Thyroid gland (tissue), 4 donors: ENCODE data around the gene NPTN.

Experiments used
- POLR2A ChIP-seq, 2 donors: fragments of 450-650 bp; IDR thresholded peaks; one replicate each; pipeline ENCODE4 v1.6.1; 2017; ENCODE audit warnings: antibody characterized with exemption in 2 of 2, mild to moderate bottlenecking in 2 of 2, moderate library complexity in 1 of 2
- TF ChIP-seq, protein P1 (sequence below), 6 experiments: fragments of 200-600 bp in 3 of 6; fragments of 450-650 bp in 3 of 6; sonication (generic) in 3 of 6; IDR thresholded peaks; one replicate each; pipeline ENCODE4 v1.5.1; 2016 to 2019; ENCODE audit warnings: antibody characterized with exemption in 6 of 6, mild to moderate bottlenecking in 2 of 6, inconsistent platforms in 1 of 6, moderate library complexity in 1 of 6

DNA sequence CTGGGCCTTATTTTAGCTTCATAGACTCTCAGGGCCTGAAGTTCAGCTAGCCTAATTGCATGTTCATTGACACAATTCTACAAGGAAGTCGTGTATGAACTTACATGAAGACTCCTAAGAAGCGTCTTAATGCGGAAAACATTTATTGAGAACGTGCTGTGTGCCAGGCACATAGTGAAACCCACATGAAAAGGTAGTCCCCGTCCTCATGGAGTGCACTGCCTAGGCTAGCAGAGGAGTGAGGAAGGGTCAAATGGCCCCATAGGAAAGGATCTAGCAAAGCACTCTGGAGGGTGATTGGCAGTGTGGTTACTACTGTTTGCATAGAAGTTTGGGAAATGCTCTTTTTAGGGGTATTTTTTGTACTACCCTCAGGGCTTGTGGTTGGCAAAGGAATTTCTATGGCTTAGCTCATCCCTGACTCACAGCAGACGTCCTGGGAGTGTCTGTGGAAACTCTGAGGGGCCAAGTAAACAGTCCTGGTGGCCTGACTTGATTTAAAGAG is 854 bp upstream of the NPTN start:
- TF ChIP-seq, protein P1, sequence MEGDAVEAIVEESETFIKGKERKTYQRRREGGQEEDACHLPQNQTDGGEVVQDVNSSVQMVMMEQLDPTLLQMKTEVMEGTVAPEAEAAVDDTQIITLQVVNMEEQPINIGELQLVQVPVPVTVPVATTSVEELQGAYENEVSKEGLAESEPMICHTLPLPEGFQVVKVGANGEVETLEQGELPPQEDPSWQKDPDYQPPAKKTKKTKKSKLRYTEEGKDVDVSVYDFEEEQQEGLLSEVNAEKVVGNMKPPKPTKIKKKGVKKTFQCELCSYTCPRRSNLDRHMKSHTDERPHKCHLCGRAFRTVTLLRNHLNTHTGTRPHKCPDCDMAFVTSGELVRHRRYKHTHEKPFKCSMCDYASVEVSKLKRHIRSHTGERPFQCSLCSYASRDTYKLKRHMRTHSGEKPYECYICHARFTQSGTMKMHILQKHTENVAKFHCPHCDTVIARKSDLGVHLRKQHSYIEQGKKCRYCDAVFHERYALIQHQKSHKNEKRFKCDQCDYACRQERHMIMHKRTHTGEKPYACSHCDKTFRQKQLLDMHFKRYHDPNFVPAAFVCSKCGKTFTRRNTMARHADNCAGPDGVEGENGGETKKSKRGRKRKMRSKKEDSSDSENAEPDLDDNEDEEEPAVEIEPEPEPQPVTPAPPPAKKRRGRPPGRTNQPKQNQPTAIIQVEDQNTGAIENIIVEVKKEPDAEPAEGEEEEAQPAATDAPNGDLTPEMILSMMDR (IDR thresholded peaks at IDR 0.05), result no peak
- TF ChIP-seq POLR2A (IDR thresholded peaks at IDR 0.05), result no peak
